Suprapubic skin (tissue), 4 donors: ENCODE results near the gene E2F1. TPM values are rescaled to one million over a fixed set of nuclear protein-coding genes. Genes with fewer than 3 reads are reported as not detected.
A peak's percentile ranks its signal among the peaks of the same experiment; 100 is the strongest.

ENCODE experiments used
- DNase-seq, 2 donors: peaks; one replicate each; pipeline ENCODE4 v3.0.0-alpha.2; 2019; ENCODE audit warnings: low spot score in 2 of 2
- H3K27ac ChIP-seq: fragments of 200-600 bp; sonication (generic); one replicate; pipeline ENCODE4 v1.5.1; 2019
- H3K27me3 ChIP-seq: fragments of 200-600 bp; sonication (generic); one replicate; pipeline ENCODE4 v1.5.1; 2019
- H3K36me3 ChIP-seq: fragments of 200-600 bp; sonication (generic); one replicate; pipeline ENCODE4 v1.5.1; 2019
- H3K4me1 ChIP-seq: fragments of 200-600 bp; sonication (generic); one replicate; pipeline ENCODE4 v1.5.1; 2019
- H3K4me3 ChIP-seq: fragments of 200-600 bp; sonication (generic); one replicate; pipeline ENCODE4 v1.5.1; 2019; ENCODE audit warnings: mild to moderate bottlenecking
- H3K9me3 ChIP-seq: fragments of 200-600 bp; sonication (generic); one replicate; pipeline ENCODE4 v1.5.1; 2019
- EP300 ChIP-seq: sonication (generic); formaldehyde crosslinking; IDR thresholded peaks from one replicate; pipeline ENCODE4 v1.6.1; 2017; ENCODE audit warnings: antibody characterized with exemption
- POLR2A ChIP-seq, 2 donors: fragments of 450-650 bp; IDR thresholded peaks; one replicate each; pipeline ENCODE4 v1.6.1; 2017; ENCODE audit warnings: antibody characterized with exemption in 2 of 2, mild to moderate bottlenecking in 2 of 2, moderate library complexity in 2 of 2
- POLR2AphosphoS5 ChIP-seq, 3 donors: sonication (generic); formaldehyde crosslinking; IDR thresholded peaks; one replicate each; pipeline ENCODE4 v1.6.1; 2017; ENCODE audit warnings: antibody characterized with exemption in 3 of 3
- WGBS: methylation state at CpG from one replicate; pipeline ENCODE4 v1.1.5; 2018; 5-methylcytosine and 5-hydroxymethylcytosine counted together
- total RNA-seq, 4 donors: library from RNA; depleted of rRNA; stranded (reverse); fragments of >200 nt; gene quantifications; one replicate each; pipeline ENCODE4 v1.1.0, GENCODE V29; 2016
- TF ChIP-seq, protein P1 (sequence below), 2 donors: fragments of 200-600 bp in 1 of 2; fragments of 450-650 bp in 1 of 2; sonication (generic) in 1 of 2; IDR thresholded peaks; one replicate each; pipeline ENCODE4 v1.5.1; 2016 to 2019; ENCODE audit warnings: antibody characterized with exemption in 2 of 2, mild to moderate bottlenecking in 1 of 2, moderate library complexity in 1 of 2

Gene E2F1
- total RNA-seq, 4 donors from 2014 or later, result 3.5 to 5.6 (median 4.6) TPM

- DNase-seq, result no peak
- TF ChIP-seq EP300, result no peak
- TF ChIP-seq, protein P1, sequence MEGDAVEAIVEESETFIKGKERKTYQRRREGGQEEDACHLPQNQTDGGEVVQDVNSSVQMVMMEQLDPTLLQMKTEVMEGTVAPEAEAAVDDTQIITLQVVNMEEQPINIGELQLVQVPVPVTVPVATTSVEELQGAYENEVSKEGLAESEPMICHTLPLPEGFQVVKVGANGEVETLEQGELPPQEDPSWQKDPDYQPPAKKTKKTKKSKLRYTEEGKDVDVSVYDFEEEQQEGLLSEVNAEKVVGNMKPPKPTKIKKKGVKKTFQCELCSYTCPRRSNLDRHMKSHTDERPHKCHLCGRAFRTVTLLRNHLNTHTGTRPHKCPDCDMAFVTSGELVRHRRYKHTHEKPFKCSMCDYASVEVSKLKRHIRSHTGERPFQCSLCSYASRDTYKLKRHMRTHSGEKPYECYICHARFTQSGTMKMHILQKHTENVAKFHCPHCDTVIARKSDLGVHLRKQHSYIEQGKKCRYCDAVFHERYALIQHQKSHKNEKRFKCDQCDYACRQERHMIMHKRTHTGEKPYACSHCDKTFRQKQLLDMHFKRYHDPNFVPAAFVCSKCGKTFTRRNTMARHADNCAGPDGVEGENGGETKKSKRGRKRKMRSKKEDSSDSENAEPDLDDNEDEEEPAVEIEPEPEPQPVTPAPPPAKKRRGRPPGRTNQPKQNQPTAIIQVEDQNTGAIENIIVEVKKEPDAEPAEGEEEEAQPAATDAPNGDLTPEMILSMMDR (IDR thresholded peaks at IDR 0.05), result no peak
- TF ChIP-seq POLR2AphosphoS5 (IDR thresholded peaks at IDR 0.05), result no peak
- no peak for TF ChIP-seq POLR2A (IDR thresholded peaks at IDR 0.05)
- 48% methylated on average over 5 of the region's 9 CpGs for WGBS
- Histone ChIP-seq H3K4me3 (peak overlapping the region; percentile 58), H3K36me3 (peaks cover 10% of the 10 kb centered on the region), H3K27me3 (no peaks in the 10 kb centered on the region), H3K4me1 (peaks cover 50% of the 10 kb centered on the region), H3K27ac (peak overlapping the region; percentile 74), H3K9me3 (no peaks in the 10 kb centered on the region)
These were observed 22.0 kb downstream of the E2F1 start for GRCh38 chr20:33664085-33664761.

- H3K4me1 ChIP-seq, result peaks cover 43% of the 10 kb centered on the region
- WGBS, result under 1% methylated on average over 36 of the region's 84 CpGs
- no peaks in the 10 kb centered on the region for H3K27me3 ChIP-seq
These were observed 22.8 kb downstream of the E2F1 start for GRCh38 chr20:33663161-33664084.

DNA sequence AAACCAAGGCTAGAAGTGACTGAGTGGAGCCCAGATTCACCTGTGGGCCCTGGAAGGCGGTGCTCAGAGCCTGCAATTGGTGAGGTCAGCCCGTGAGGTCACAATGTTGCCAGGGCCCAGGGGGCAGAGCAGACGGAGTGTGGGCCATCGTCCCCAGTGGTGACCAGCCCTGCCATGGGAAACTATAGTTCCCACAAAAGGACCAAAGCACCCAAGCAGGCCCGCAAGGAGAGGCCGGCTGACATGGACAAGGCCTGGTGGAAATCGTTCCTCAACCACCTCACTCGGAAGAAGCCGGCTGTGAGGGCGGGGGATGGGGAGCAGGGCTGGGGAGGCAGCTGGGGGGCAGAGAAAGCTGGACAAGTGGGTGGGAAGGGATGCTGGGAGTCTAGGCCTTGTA lies 24.0 kb downstream of the E2F1 start, which contains the start of gene C20orf144:
Gene C20orf144 (plus strand): TSS at position 156 of the 400 bp plus-strand sequence. CDS start 19 bp downstream, at position 175.
- Histone ChIP-seq H3K4me1 (peaks cover 31% of the 10 kb centered on the region), H3K36me3 (peaks cover 27% of the 10 kb centered on the region), H3K27ac (no peak within 1 kb of the TSS), H3K27me3 (no peaks in the 10 kb centered on the region), H3K4me3 (peak within 1 kb of the TSS; percentile 58), H3K9me3 (no peaks in the 10 kb centered on the region)
- TF ChIP-seq POLR2AphosphoS5 (IDR thresholded peaks at IDR 0.05) (no peak), EP300 (no peak), POLR2A (IDR thresholded peaks at IDR 0.05) (no peak)
- TF ChIP-seq, protein P1 (IDR thresholded peaks at IDR 0.05), result no peak
- no peak for DNase-seq
- WGBS, result 90% methylated on average over 8 of the region's 10 CpGs

More at GRCh38 chr20:33663161-33664084, 22.8 kb downstream of the E2F1 start:
- DNase-seq, result no peak
- Histone ChIP-seq H3K9me3 (no peaks in the 10 kb centered on the region), H3K27ac (peak overlapping the region; percentile 74), H3K4me3 (peak overlapping the region; percentile 58), H3K36me3 (peaks cover 16% of the 10 kb centered on the region)
- TF ChIP-seq POLR2A (IDR thresholded peaks at IDR 0.05), result peak in 1 of 2 donors; percentile 39
- TF ChIP-seq EP300, result no peak
- TF ChIP-seq POLR2AphosphoS5 (IDR thresholded peaks at IDR 0.05), result no peak

- peaks cover 33% of the 10 kb centered on the region for H3K36me3 ChIP-seq
- H3K27me3 ChIP-seq, result no peaks in the 10 kb centered on the region
- H3K4me3 ChIP-seq, result no peak overlapping the region
- H3K27ac ChIP-seq, result no peak overlapping the region
- TF ChIP-seq EP300 (no peak), POLR2AphosphoS5 (IDR thresholded peaks at IDR 0.05) (no peak), POLR2A (IDR thresholded peaks at IDR 0.05) (no peak)
- TF ChIP-seq, protein P1 (IDR thresholded peaks at IDR 0.05), result no peak
- DNase-seq, result no peak
- H3K9me3 ChIP-seq, result no peaks in the 10 kb centered on the region
- 93% methylated on average over 7 of the region's 7 CpGs for WGBS
- H3K4me1 ChIP-seq, result peaks cover 20% of the 10 kb centered on the region
These were observed 25.5 kb downstream of the E2F1 start for GRCh38 chr20:33660685-33661058.

GRCh38 chr20:33660035-33660684 lies 26.0 kb downstream of the E2F1 start:
- no peak overlapping the region for H3K4me3 ChIP-seq
- H3K9me3 ChIP-seq, result no peaks in the 10 kb centered on the region
- no peak overlapping the region for H3K27ac ChIP-seq
- DNase-seq, result no peak
- no peaks in the 10 kb centered on the region for H3K27me3 ChIP-seq
- TF ChIP-seq EP300, result no peak
- no peak for TF ChIP-seq POLR2AphosphoS5 (IDR thresholded peaks at IDR 0.05)
- TF ChIP-seq POLR2A (IDR thresholded peaks at IDR 0.05), result no peak
- TF ChIP-seq, protein P1 (IDR thresholded peaks at IDR 0.05), result no peak
- H3K36me3 ChIP-seq, result peaks cover 33% of the 10 kb centered on the region
- peaks cover 24% of the 10 kb centered on the region for H3K4me1 ChIP-seq
- 84% methylated on average over 11 of the region's 21 CpGs for WGBS
